GM19324 (cell line): Measurements from ENCODE around the gene DESI1.
"Not testable (repeated sequence)": the region's sequence is repeated elsewhere in the genome, so short reads cannot be mapped to it uniquely, and the experiment has no call there.

Source experiments
- ATAC-seq: cut with Tn5 transposase; IDR thresholded peaks from one replicate; pipeline ENCODE4 v1.9.1; 2021; ENCODE audit warnings: mild to moderate bottlenecking, moderate library complexity; ENCODE audit not compliant: unreplicated experiment, low FRiP score

Gene DESI1

DNA sequence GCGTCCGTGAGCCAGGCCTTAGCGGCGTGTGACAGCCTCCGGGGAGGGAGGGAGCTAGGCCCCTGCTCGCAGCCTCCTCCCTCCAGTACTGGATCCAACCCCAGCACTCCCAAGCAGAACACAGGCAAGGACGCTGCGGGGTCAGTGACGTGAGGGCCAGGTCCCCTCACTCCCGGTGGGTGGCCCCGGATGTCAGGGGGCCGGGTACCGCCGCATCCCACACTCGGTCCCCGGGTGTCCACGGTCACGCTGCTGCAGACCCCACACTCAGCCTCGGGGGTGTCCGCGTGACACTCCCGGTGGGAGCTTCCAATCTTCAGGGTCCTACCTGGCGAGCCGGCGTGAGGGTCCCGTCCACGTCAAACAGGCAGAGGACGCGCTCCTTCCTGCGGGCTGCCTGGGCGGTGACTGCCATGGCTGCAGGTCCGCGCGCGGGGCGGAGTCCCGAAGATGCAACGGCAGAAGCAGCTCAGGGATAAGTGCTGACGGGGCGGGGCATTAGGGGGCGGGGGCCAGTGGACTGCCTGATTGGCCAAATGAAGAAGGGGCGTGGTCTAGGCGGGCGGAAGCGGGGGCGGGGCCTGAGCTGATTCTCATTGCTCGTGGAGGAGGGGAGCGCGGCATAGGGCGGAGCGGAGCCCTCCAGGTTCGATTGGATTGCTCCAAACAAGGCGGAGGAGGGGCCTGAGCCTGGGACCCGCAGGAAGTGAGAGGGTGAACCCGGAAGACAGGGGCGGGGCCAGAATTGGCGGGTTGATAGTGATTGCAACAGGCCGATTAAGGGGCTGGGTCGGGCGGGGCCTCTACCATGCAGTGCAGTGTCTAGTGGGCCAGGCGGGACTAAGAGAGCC, 31.2 kb downstream of the DESI1 start, which contains the start of gene PMM1:
Gene PMM1, minus strand, starts transcription at position 450 of the 851 bp plus-strand sequence. Its CDS starts 35 bp downstream, at position 415.
- peak; percentile 86 for ATAC-seq

- no peak for ATAC-seq
These were observed 33.5 kb downstream of the DESI1 start for GRCh38 chr22:41587347-41587723.

- no peak for ATAC-seq
These were observed 34.9 kb downstream of the DESI1 start for GRCh38 chr22:41585898-41586297.

DNA sequence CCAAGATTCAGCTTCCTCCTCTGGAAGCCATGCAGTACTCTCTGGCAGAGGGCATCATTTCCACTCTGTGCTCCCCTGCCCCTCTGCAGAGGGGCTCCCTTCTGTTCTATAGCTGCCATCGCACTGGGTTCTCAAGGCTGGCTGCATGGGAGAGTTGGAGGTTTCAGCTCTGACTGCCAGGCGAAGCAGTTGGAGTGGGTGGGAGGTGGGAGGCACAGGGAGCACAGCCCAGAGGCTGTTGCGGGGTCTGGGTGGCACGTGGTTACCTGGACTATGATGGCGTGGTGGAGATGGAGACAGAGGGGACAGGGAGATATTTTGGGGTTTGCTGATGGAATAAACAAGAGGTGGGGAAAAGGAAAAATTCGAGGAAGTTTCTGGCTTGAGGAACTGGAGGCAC, 36.0 kb downstream of the DESI1 start:
- no peak for ATAC-seq

DNA sequence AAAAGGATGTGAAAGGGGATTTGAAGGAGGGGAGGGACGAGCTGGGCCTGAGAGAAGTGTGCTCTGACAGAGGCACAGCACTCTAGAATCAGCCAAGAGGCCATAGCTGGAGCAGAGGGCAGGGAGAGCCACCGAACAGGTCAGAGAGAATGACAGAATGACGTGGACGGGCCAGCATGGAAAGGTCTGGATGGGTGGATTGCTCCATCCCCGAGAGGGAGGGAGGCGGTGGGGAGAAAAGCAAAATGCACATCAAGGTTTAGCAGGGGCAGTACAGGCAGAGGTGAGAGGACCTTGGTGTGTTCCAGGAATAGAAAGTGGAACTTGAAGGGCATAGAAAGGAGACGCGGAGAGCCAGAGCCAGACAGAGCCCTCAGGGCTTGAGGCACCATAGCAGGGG, 38.1 kb downstream of the DESI1 start:
- no peak for ATAC-seq

- ATAC-seq: no peak
These were observed 40.9 kb downstream of the DESI1 start for GRCh38 chr22:41579997-41580355.

DNA sequence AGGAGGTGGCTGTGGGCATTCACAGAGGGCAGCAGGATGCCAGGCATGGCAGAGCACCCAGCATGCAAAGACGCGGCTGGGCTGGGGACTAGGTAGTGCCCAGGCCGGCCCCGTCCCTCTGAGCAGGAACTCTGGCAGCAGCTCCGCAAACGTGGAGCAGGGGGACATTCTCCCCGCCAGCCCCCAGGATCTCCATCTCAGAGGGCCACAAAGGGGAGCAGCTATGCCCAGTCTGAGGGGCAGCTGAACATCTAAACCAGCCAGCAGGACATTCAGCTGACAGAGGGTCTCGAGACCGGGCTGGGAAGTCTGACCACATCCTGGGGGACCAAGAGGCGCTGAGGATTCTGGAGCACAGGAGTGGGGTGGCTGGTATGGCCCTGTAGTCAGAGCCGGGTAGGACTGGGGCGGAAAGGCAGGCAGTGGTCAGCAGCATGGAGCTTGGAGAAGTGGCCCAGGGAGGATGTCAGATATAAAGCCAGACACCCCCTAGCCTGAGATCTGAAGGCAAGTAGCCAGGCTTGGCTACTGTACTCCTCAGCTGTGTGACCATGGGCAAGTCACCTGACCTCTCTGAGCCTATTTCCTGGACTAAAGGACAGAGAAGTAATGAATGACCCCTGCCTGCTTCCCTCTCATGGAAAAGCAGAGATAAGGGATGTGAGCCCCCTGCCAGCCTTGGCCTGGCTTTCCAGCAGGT, 41.4 kb downstream of the DESI1 start:
- no peak for ATAC-seq

DNA sequence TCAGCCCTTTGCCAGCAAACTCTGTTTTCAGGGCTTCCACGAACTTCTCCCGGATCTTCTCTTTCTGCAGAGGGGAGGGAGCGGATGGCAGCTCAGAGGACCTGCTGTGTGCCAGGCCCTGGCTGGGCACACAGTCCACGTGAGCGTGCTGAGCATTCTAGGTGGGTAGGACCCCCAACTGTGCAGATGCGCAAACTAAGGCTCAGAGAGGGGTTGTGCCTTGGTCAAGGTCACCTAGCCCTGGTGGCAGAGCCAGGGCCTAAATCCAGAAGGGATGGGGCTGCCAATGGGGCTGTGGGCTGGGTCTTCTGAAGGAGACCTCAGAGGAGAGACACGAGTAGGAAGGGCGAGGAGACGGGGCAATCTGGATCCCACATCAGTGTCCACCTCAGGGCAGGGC, 42.0 kb downstream of the DESI1 start:
- no peak for ATAC-seq

- no peak for ATAC-seq
These were observed 42.7 kb downstream of the DESI1 start for GRCh38 chr22:41578114-41578513.

DNA sequence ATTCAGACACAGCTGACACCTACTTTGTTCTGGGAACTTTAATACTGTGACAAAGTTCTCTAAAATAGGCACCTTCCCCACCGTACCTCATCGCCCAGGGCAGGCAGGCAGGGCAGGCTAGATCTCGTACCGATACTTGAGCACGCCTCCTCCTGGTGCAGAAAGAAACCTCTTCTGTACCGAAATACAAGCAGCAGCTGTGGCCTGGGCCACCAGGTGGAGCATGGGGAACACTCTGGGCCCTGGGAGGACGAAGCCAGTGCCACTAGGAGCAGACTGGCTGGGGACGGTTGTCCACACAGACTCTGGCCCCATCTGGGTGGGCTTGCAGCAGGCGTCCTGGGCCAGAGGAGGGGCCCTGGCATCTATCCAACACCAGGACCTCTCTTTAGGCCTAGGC, 44.0 kb downstream of the DESI1 start:
- no peak for ATAC-seq

DNA sequence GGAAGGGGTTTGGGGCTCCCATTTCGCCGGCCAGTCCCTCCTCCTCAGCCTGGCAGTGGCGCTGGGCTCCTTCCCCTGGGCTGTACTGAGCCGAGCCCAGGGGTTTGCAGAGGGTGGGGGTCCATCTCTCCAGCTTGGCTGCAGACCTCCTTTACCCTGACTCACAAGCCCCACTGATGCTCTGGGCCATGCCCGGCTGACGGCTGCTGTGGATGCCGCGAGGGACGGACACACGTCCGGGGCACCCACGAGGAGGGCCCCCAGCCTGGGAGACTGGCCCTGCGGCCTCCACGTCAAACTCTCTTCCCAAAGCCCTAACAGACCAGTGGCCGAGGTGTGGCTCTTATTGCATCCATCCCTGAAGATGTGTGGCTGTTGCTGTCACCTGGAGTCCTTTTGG, 45.3 kb downstream of the DESI1 start:
- ATAC-seq: no peak

- ATAC-seq: no peak
These were observed 45.9 kb downstream of the DESI1 start for GRCh38 chr22:41574847-41575381.

- no peak for ATAC-seq
These were observed 47.2 kb downstream of the DESI1 start for GRCh38 chr22:41573677-41574076.

GRCh38 chr22:41572305-41572704, 48.5 kb downstream of the DESI1 start:
- not testable (repeated sequence) for ATAC-seq

- ATAC-seq: no peak
These were observed 49.1 kb downstream of the DESI1 start for GRCh38 chr22:41571786-41572185.

DNA sequence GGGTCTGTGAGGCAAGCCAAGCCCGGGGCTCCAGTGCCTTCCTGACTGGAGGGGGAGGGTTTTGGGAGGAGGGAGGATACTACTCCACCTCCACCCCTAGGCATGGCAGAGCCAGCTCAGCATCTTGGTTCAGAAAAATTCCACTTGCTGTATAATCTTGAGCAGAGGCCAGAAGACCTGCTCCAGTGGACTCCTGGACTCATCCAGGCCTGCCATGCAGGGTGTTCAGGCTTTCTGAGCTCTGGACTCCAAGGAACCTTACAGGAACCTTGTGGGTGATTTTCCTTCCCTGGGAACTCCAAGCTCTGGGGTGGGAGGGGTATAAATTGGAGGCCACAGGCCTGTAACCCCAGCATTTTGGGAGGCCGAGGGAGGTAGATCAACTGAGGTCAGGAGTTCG, 50.6 kb downstream of the DESI1 start:
- no peak for ATAC-seq

DNA sequence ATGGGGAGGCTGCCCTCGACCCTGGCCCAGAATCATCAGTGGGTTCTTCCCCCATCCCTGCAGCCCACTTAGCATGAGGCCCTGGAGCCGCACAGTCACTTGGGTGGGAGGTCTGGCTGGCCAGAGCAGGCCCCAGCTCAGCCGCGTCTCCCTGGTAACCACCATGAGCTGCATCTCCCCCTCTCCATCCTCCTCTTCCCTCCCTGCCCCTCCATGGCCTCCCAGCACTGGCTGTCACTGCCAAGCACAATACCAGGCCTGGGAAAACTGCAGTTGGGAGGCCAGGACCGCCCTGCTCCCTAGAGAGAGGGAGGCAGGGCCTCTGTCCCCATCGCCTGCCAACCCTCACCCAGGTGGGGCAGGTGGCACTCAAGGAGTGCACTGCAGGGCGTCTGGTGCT, 52.0 kb downstream of the DESI1 start:
- ATAC-seq: no peak

GRCh38 chr22:41567512-41567768, 53.4 kb downstream of the DESI1 start:
- ATAC-seq: no peak

GRCh38 chr22:41565403-41566054, 55.3 kb downstream of the DESI1 start:
- no peak for ATAC-seq

DNA sequence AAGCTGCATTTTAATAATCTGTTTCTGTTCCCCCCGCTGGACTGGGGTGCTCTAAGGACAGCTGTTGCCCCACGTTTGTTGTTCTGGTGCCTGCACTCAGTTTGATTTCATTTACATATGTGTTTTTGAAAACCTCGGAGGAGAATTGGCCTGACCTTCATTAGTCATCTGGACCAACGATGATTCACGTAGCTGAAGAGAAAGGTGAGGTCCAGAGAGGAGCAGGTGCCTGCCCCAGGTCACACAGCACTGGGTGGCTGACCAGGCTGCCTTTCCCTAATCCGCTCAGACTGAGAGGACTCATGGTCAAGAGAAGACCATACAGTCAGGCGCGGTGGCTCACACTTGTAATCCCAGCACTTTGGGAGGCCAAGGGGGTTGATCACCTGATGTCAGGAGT, 56.3 kb downstream of the DESI1 start:
- no peak for ATAC-seq

GRCh38 chr22:41563051-41563711, 57.7 kb downstream of the DESI1 start:
- no peak for ATAC-seq
